Choroid plexus epithelial cell (primary cell): ENCODE results near the gene MAN2B2.

Experiments
- DNase-seq: peaks from one replicate; pipeline ENCODE4 v3.0.0-alpha.2; 2010; ENCODE audit warnings: low read depth
- H3K4me3 ChIP-seq: 2 replicates; pipeline ENCODE4 v1.5.1; 2011; ENCODE audit warnings: low read depth, mild to moderate bottlenecking, control low read depth, low read length, moderate library complexity
- CTCF ChIP-seq: conservative IDR thresholded peaks from 2 replicates; pipeline ENCODE4 v1.5.1; 2011; ENCODE audit warnings: low read depth, mild to moderate bottlenecking, control low read depth, inconsistent platforms, low read length, moderate library complexity

The MAN2B2 gene

GRCh38 chr4:6640292-6641163 is 65.5 kb downstream of the MAN2B2 start, which contains the start of gene MRFAP1:
Gene MRFAP1 (plus strand): TSS chr4:6640685. CDS start chr4:6640863, 178 bp downstream.
- TF ChIP-seq CTCF = no peak
- H3K4me3 ChIP-seq = peak within 1 kb of the TSS; percentile 93
- DNase-seq = peak; percentile 97

- H3K4me3 ChIP-seq = peak overlapping the region; percentile 93
- DNase-seq = peak; percentile 56
- TF ChIP-seq CTCF = no peak
These were observed 66.4 kb downstream of the MAN2B2 start for GRCh38 chr4:6641164-6641970.

GRCh38 chr4:6641971-6642320 is 67.0 kb downstream of the MAN2B2 start:
- peak; percentile 32 for DNase-seq
- TF ChIP-seq CTCF = no peak
- H3K4me3 ChIP-seq = peak overlapping the region; percentile 93

GRCh38 chr4:6643141-6643847 is 68.3 kb downstream of the MAN2B2 start:
- TF ChIP-seq CTCF = no peak
- H3K4me3 ChIP-seq = no peak overlapping the region
- no peak for DNase-seq

GRCh38 chr4:6644792-6645530 is 70.0 kb downstream of the MAN2B2 start:
- DNase-seq = no peak
- H3K4me3 ChIP-seq = no peak overlapping the region
- TF ChIP-seq CTCF = no peak

GRCh38 chr4:6647169-6647568 is 72.2 kb downstream of the MAN2B2 start:
- no peak for TF ChIP-seq CTCF
- no peak for DNase-seq
- no peak overlapping the region for H3K4me3 ChIP-seq
